Measurements from ENCODE around the gene NEXMIF. TPM values are rescaled to one million over a fixed set of nuclear protein-coding genes. Genes with fewer than 3 reads are reported as not detected.

NEXMIF gene
- total RNA-seq (2022; extraction: Qiagen RNA extraction): 0.12 TPM in 1 of 5 replicates, not detected in the others

GRCh38 chrX:74925225-74926088 lies at the start of gene NEXMIF:
Gene NEXMIF, minus strand, starts transcription at chrX:74925452.

Other genes with a start within 250 kb of the NEXMIF start
- 14.5 to 16.8 TPM (median 16.5 TPM) in 5 replicates for gene ABCB7, start 230.8 kb upstream of the NEXMIF start, total RNA-seq (2022; extraction: Qiagen RNA extraction)